ENCODE data around the gene CEACAM21.
A peak's percentile ranks its signal among the peaks of the same experiment; 100 is the strongest.

GRCh38 chr19:41597600-41598041, 21.7 kb downstream of the CEACAM21 start:
- TF ChIP-seq EZH2 (optimal IDR thresholded peaks at IDR 0.05; ENCODE audit: low read depth, low read length) (no peak), CTCF (IDR thresholded peaks at IDR 0.05; ENCODE audit: low read length) (peak; percentile 96), EZH2phosphoT487 (IDR thresholded peaks at IDR 0.05; ENCODE audit: low read length) (no peak)
